ENCODE measurements around the gene ARMH4. TPM values are rescaled to one million over a fixed set of nuclear protein-coding genes. Genes with fewer than 3 reads are reported as not detected.
A peak's percentile ranks its signal among the peaks of the same experiment; 100 is the strongest.

ARMH4 gene
- total and polyA plus RNA-seq, 9 donors: 4.6 to 22.5 (median 16.5) TPM

DNA sequence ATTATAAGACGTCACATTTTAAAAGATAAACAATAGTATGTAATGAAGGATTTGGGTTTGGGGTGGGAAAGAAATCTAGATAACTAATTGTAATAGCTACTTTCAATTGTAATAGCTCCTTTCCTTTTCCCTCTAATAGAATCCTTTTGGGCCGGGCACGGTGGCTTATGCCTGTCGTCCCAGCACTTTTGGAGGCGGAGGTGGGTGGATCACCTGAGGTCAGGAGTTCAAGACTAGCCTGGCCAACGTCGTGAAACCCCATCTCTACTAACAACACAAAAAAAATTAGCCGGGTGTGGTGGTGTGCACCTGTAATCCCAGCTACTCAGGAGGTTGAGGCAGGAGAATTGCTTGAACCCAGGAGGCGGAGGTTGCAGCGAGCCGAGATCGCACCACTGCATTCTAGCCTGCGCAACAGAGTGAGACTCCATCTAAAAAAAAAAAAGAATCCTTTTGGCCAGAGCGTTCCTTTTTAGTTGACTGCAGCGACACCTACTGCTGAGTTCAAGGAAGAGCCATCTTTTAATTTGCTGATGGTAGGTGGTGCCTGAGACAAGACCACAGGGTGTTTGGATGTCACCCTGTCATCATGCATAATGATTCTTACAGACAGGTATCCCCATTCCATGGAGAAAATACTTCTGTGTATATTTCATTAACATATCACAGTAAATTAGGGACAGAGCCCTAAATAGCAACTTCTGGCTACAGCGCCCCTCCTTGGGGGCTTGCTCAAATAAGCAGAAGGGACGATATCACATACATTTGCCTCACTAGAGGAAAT lies 79.5 kb downstream of the ARMH4 start:
- WGBS, 3 donors: 29 to 31% (median 30%) methylated on average over 17 of the region's 17 CpGs
- TF ChIP-seq EP300 (IDR thresholded peaks at IDR 0.05) (no peak), POLR2A (IDR thresholded peaks at IDR 0.05) (no peak)
- TF ChIP-seq, protein P1, sequence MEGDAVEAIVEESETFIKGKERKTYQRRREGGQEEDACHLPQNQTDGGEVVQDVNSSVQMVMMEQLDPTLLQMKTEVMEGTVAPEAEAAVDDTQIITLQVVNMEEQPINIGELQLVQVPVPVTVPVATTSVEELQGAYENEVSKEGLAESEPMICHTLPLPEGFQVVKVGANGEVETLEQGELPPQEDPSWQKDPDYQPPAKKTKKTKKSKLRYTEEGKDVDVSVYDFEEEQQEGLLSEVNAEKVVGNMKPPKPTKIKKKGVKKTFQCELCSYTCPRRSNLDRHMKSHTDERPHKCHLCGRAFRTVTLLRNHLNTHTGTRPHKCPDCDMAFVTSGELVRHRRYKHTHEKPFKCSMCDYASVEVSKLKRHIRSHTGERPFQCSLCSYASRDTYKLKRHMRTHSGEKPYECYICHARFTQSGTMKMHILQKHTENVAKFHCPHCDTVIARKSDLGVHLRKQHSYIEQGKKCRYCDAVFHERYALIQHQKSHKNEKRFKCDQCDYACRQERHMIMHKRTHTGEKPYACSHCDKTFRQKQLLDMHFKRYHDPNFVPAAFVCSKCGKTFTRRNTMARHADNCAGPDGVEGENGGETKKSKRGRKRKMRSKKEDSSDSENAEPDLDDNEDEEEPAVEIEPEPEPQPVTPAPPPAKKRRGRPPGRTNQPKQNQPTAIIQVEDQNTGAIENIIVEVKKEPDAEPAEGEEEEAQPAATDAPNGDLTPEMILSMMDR (IDR thresholded peaks at IDR 0.05): peak; percentile 50 to 53 (median 52)

GRCh38 chr14:58071341-58071740 lies 80.7 kb downstream of the ARMH4 start:
- H3K27ac ChIP-seq: no peak overlapping the region
- TF ChIP-seq, protein P1 (IDR thresholded peaks at IDR 0.05): no peak
- no peak for TF ChIP-seq POLR2A (IDR thresholded peaks at IDR 0.05)
- TF ChIP-seq EP300 (IDR thresholded peaks at IDR 0.05): no peak
- no peaks in the 10 kb centered on the region for H3K9me3 ChIP-seq
- DNase-seq: no peak
- no peaks in the 10 kb centered on the region for H3K4me1 ChIP-seq (ENCODE audit: insufficient read depth)
- H3K36me3 ChIP-seq: no peaks in the 10 kb centered on the region
- no peaks in the 10 kb centered on the region for H3K27me3 ChIP-seq
- 4 to 10% (median 6%) methylated on average over 1 of the region's 1 CpG for WGBS, 3 donors
- intact Hi-C loops (cut with DNase I): loop anchor here in 3 of 4 donors (5.0 to 10.0 kb wide), 3 partner anchors 584 to 589 kb away; no protein-coding TSS in a partner anchor
- H3K4me3 ChIP-seq: no peak overlapping the region

More for the DNA sequence above, 79.5 kb downstream of the ARMH4 start:
- Histone ChIP-seq H3K4me3 (peak overlapping the region; percentile 11), H3K27ac (no peak overlapping the region), H3K27me3 (no peaks in the 10 kb centered on the region), H3K9me3 (no peaks in the 10 kb centered on the region), H3K4me1 (ENCODE audit: insufficient read depth) (peaks cover 2% of the 10 kb centered on the region), H3K36me3 (no peaks in the 10 kb centered on the region)
- intact Hi-C loops (cut with DNase I): loop anchor here in 3 of 4 donors (5.0 to 10.0 kb wide), 3 partner anchors 585 to 590 kb away; no protein-coding TSS in a partner anchor
- DNase-seq: peak; percentile 41 to 58 (median 50)

DNA sequence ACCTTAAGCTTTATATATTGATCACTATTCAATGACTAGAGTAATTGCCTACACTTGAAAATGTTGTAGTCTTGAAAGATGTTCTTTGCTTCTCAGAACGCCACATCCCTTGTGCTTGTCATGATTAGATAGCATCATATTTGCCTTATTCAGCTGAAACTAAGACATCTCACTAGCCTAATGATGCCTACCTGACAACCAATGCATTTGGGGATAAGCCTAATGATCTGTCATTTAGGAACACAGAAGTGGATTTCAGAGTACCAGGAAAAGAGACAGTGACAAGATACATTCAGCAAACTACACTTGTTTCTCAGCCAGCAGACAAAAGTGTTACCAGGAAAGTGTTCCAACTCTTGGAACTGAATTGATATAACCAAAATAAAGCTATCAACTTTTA lies 83.7 kb downstream of the ARMH4 start:
- no peak for DNase-seq
- TF ChIP-seq, protein P1 (IDR thresholded peaks at IDR 0.05): no peak
- TF ChIP-seq EP300 (IDR thresholded peaks at IDR 0.05): no peak
- TF ChIP-seq POLR2A (IDR thresholded peaks at IDR 0.05): no peak
- H3K4me1 ChIP-seq (ENCODE audit: insufficient read depth): no peaks in the 10 kb centered on the region
- intact Hi-C loops (cut with DNase I): loop anchor here in 1 of 4 donors (10.0 kb wide), 1 partner anchor 584 kb away; no protein-coding TSS in a partner anchor
- 89 to 95% (median 93%) methylated on average over 1 of the region's 1 CpG for WGBS, 3 donors
- H3K36me3 ChIP-seq: no peaks in the 10 kb centered on the region
- no peaks in the 10 kb centered on the region for H3K27me3 ChIP-seq
- H3K27ac ChIP-seq: no peak overlapping the region
- H3K9me3 ChIP-seq: no peaks in the 10 kb centered on the region
- no peak overlapping the region for H3K4me3 ChIP-seq

GRCh38 chr14:58066115-58066514 lies 85.9 kb downstream of the ARMH4 start:
- H3K4me3 ChIP-seq: no peak overlapping the region
- H3K4me1 ChIP-seq (ENCODE audit: insufficient read depth): no peaks in the 10 kb centered on the region
- H3K27me3 ChIP-seq: no peaks in the 10 kb centered on the region
- TF ChIP-seq, protein P1 (IDR thresholded peaks at IDR 0.05): no peak
- no peak for TF ChIP-seq EP300 (IDR thresholded peaks at IDR 0.05)
- TF ChIP-seq POLR2A (IDR thresholded peaks at IDR 0.05): no peak
- H3K36me3 ChIP-seq: no peaks in the 10 kb centered on the region
- no peak for DNase-seq
- intact Hi-C loops (cut with DNase I): loop anchor here in 1 of 4 donors (10.0 kb wide), 1 partner anchor 581 kb away; no protein-coding TSS in a partner anchor
- no peak overlapping the region for H3K27ac ChIP-seq
- H3K9me3 ChIP-seq: no peaks in the 10 kb centered on the region

Measured in ovary (tissue), 9 donors.